NK-92 treated with Interleukin-12 subunit alpha and Interleukin-12 subunit beta, amount 100 ng/mL, for 24 hours (cell line): ENCODE data around the gene SFTPA1.
"Not testable (repeated sequence)": the region's sequence is repeated elsewhere in the genome, so short reads cannot be mapped to it uniquely, and the experiment has no call there.

ENCODE experiments used
- DNase-seq: peaks from one replicate; lab custom pipeline; 2025; lab: John Stamatoyannopoulos, UW

Gene SFTPA1

GRCh38 chr10:79610601-79611191 is at the start of gene SFTPA1:
TSS of gene SFTPA1 (plus strand) at chr10:79610939. CDS start at chr10:79611826, 887 bp downstream.
- no peak for DNase-seq

GRCh38 chr10:79561257-79561656 is 49.5 kb upstream of the SFTPA1 start:
- DNase-seq: no peak

GRCh38 chr10:79562135-79562756 is 48.5 kb upstream of the SFTPA1 start:
- DNase-seq: peak; percentile 32

GRCh38 chr10:79563426-79563825 is 47.3 kb upstream of the SFTPA1 start:
- no peak for DNase-seq

GRCh38 chr10:79570624-79571023 is 40.1 kb upstream of the SFTPA1 start:
- DNase-seq: not testable (repeated sequence)

GRCh38 chr10:79579361-79579760 is 31.4 kb upstream of the SFTPA1 start:
- no peak for DNase-seq

- no peak for DNase-seq
These were observed 29.7 kb upstream of the SFTPA1 start for GRCh38 chr10:79581044-79581443.

GRCh38 chr10:79582096-79582495 is 28.6 kb upstream of the SFTPA1 start:
- DNase-seq: no peak

GRCh38 chr10:79582954-79583353 is 27.8 kb upstream of the SFTPA1 start:
- DNase-seq: not testable (repeated sequence)

- DNase-seq: no peak
These were observed 27.2 kb upstream of the SFTPA1 start for GRCh38 chr10:79583488-79584024.

- no peak for DNase-seq
These were observed 24.7 kb upstream of the SFTPA1 start for GRCh38 chr10:79585870-79586527.

GRCh38 chr10:79586933-79587332 is 23.8 kb upstream of the SFTPA1 start:
- no peak for DNase-seq

- no peak for DNase-seq
These were observed 21.9 kb upstream of the SFTPA1 start for GRCh38 chr10:79588800-79589199.

GRCh38 chr10:79593377-79593776 is 17.4 kb upstream of the SFTPA1 start:
- DNase-seq: no peak

GRCh38 chr10:79594565-79594964 is 16.2 kb upstream of the SFTPA1 start:
- DNase-seq: not testable (repeated sequence)

GRCh38 chr10:79595510-79595909 is 15.2 kb upstream of the SFTPA1 start:
- DNase-seq: no peak

GRCh38 chr10:79599644-79600043 is 11.1 kb upstream of the SFTPA1 start:
- DNase-seq: not testable (repeated sequence)

- DNase-seq: no peak
These were observed 8.8 kb upstream of the SFTPA1 start for GRCh38 chr10:79601939-79602338.

GRCh38 chr10:79602953-79603352 is 7.8 kb upstream of the SFTPA1 start:
- no peak for DNase-seq

GRCh38 chr10:79604294-79604693 is 6.4 kb upstream of the SFTPA1 start:
- DNase-seq: no peak

- DNase-seq: no peak
These were observed 5.4 kb upstream of the SFTPA1 start for GRCh38 chr10:79605308-79605707.

- peak; percentile 13 for DNase-seq
These were observed 2.0 kb upstream of the SFTPA1 start for GRCh38 chr10:79608505-79609375.
